CD1c-positive myeloid dendritic cell (primary cell): Measurements from ENCODE around the gene C2orf72.
"Not testable (repeated sequence)": the region's sequence is repeated elsewhere in the genome, so short reads cannot be mapped to it uniquely, and the experiment has no call there.

Source experiments
- DNase-seq: peaks from one replicate; pipeline ENCODE4 v3.0.0-alpha.2; 2016; ENCODE audit errors: extremely low spot score

Gene C2orf72

GRCh38 chr2:231037202-231037730, at the start of gene C2orf72:
Gene C2orf72 (plus strand): TSS chr2:231037523. CDS start chr2:231037566, 43 bp downstream.
- DNase-seq = no peak

GRCh38 chr2:230989731-230990130, 47.6 kb upstream of the C2orf72 start:
- no peak for DNase-seq

DNA sequence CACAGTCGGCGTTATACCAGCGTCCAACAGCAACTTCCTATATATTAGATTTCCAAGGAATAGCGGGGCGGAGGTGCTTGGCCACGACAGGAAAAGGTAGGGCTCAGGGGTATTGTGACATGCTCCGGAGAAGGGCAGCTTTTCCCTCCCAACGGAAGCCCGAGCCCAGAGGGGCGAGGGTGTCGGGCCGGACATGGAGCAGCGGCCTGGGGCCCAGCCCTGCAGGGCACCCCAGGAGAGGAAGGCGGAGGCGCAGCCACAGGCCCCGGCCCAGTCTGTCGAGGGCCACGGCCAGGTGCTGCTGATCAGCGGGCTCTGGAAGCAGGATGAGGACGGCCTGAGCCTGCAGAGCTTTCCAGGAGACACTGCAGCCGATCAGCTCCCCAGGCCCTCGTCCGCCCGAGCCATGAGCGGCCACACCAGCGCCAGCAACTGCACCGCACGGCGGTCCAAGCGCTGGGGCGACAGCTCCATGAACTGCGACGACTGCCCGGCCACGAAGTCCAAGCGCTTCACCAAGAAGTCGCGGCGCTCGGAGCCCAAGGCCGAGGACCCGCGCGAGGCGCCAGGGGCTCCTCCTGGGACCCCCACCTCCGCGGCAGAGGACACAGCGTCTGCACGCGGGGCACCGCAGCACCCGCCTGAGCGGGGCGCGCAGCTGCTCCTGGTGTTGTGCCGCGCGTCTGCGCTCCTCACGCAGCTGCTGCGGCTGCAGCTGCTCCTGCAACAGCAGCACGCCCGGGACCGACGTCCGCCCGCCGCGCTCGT, 47.0 kb upstream of the C2orf72 start:
- DNase-seq = no peak

GRCh38 chr2:230990899-230991150, 46.5 kb upstream of the C2orf72 start:
- no peak for DNase-seq

DNA sequence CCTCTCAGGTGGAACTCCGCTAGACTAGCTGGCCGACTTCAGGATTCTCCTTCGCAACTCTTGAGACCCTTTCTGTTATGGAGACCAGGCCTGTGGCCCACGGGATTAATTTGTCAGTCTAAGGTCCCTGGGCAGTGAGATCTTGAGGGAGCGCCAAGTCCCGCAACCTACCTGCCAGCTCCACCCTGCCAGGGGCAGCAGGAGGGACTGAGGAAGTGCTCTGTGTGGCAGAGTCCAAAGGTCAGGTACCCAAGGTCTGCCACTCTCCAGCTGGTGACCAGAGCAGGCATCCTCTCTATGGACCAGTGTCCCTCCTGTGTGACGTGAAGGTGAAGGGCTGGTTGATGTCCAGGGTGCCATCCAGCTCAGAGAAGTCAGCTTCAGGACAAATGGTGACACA, 45.7 kb upstream of the C2orf72 start:
- DNase-seq = no peak

DNA sequence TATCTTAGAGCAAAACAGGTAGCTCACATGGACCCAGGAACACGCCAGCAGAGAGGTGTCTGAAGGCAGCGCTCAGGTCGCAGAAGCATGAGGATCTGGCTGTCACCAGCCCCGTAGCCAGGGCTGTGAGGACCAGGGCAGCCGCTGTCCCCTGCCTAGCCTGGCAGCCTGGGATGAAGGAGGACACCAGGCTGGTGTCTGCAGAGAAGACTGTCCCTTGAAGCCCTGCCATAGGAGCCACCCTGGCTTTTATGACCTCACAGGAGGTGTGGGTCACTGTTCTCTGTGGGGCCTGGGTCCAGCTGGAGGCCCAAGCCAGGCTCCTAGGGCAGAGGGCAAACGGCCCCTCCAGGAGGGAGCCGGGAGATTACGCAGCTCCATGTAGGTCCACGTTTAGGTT, 41.5 kb upstream of the C2orf72 start, which contains the start of gene SPATA3:
TSS of gene SPATA3 (plus strand) at position 301 of the 400 bp plus-strand sequence. CDS start 113 bp downstream, outside the sequence.
- DNase-seq = no peak

- no peak for DNase-seq
Observed at GRCh38 chr2:230996661-230997060, 40.7 kb upstream of the C2orf72 start.

DNA sequence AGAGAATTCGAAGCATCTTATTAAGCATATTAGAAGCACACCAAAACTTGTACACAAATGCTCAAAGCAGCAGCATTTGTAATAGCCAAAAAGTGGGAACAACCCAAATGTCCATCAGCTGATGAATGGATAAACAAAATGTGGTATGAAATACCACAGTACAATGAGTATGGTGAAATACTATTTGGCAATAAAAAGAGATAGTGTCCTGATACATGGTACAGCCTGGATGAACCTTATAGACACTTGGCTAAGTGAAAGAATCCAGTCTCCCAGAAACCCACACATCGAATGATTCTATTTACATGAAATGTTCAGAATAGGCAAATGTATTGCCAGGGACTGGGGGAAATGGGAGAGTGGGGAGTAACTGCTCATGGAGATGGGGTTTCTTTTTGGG, 38.4 kb upstream of the C2orf72 start:
- DNase-seq = no peak

GRCh38 chr2:230999477-230999876, 37.8 kb upstream of the C2orf72 start:
- no peak for DNase-seq

DNA sequence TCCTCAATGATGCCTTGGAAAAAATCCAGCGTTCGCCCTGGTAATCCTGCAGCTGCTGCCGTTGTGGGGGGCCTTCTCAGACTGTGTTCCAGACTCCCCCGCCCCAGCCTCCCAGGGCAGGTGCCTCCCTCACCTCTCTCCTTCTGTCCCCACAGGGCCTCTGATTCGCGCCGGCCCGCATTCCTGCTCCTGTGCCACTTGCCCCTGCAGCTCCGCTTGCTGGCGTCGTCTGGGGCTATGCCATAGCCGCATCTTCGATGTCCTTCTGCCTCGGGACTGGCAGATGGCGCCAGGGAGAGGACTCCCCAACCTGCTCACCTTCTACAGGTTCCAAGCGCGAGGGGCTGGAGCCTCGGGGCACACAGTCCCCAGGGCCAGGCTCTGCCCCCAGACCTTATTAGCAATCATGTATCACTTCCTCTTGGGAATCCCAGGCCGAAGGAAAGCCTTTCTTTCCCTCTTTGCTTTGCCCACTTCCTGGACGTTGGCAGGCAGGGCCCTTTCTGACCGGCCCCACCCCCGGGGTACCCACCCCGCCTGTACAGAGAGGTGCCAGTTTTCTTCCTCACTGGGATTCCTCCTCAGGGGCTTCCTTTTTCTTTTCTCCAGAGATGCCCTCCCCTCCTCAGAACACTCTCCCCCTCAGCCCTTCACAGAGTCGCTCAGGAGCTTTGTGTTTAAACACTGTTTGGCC, 37.0 kb upstream of the C2orf72 start:
- DNase-seq = no peak

GRCh38 chr2:231001036-231001435, 36.3 kb upstream of the C2orf72 start:
- DNase-seq = no peak

- no peak for DNase-seq
Observed at GRCh38 chr2:231001921-231002320, 35.4 kb upstream of the C2orf72 start.

DNA sequence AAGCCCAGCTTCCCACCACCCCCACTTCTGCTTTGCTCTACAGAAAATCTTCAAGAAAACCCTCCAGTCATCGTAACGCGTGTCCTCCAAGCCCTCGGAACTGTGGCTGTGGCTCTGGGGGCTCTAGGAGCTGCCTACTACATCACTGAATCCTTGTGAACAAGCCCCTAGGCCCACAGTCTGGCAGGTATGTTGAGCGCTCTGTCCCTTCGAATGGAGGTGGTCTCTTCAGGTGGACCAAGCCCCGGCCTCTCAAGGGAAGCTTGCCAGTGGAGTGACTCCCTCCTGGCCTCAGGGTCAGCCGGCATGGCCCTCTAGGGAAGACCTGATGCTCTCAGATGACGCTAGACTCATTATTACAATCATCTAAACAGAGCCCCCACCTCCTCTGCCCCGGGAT, 34.7 kb upstream of the C2orf72 start:
- no peak for DNase-seq

GRCh38 chr2:231003186-231003585, 34.1 kb upstream of the C2orf72 start:
- DNase-seq = no peak

DNA sequence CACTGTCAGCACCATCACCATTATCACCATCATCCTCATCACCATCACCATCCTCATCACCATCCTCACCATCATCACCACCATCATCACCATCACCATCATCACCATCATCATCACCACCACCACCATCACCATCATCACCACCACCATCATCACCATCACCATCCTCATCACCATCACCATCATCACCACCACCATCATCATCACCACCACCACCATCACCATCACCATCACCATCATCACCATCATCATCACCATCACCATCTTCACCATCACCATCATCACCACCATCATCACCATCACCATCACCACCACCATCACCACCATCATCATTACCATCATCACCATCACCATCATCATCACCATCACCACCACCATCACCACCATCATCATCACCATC, 32.4 kb upstream of the C2orf72 start:
- not testable (repeated sequence) for DNase-seq

DNA sequence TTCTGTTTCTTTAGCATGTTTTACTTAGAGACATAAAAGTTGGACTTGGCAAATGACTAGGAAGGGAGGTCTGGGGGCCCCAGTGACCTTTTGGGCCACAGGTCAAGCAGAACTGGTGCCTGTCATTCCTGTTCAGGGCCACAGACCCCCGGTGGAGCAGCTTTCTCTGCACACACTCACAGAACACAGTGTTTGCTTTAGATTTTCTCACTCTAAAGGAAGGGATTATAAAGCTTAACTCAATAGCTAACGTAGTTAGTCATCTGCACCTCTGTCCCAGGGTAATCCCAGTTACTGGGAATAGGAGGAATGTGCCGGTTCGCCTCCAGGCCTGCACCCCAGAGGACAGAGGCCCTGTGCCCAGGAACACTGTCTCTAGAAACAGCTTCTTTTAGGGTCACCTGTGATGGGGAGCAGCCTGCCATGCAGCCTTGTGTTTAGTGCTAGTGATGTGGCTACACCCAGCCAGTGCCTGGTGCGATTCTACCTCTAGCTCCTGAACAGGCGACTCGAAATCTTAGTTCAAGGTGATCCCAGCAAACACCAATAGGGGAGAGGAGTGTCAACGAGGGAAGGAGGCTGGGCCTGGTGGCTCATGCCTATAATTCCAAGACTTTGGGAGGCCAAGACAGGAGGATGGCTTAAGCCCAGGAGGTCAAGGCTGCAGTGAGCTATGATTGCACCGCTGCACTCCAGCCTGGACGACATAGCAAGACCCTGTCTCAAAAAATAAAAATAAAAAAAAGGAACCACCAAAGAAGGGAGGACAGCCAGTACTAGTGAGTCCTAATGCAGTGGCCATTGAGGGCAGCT, 29.8 kb upstream of the C2orf72 start:
- no peak for DNase-seq

GRCh38 chr2:231008131-231008530, 29.2 kb upstream of the C2orf72 start:
- no peak for DNase-seq

- no peak for DNase-seq
Observed at GRCh38 chr2:231009236-231009919, 27.9 kb upstream of the C2orf72 start.

- no peak for DNase-seq
Observed at GRCh38 chr2:231010201-231010730, 27.1 kb upstream of the C2orf72 start.

- no peak for DNase-seq
Observed at GRCh38 chr2:231011526-231011925, 25.8 kb upstream of the C2orf72 start.

- DNase-seq = no peak
Observed at GRCh38 chr2:231012463-231012862, 24.9 kb upstream of the C2orf72 start.

DNA sequence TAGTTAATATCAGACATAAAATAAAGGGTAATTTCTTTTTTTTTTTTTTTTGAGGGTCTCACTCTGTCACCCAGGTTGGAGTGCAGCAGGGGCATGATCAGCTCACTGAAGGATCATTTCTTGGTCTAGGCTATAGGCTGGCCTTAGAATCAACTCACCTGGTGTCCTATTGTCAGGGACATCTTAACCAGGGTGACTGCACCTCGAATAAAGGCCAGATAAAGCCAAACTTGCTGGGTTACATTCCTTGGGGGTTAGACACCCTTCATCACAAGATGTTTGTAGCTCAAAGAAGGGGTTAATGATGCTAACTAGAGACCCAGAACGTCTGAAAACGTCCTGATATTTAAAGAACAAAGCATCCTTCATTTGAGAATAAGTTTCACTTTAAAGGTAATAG, 23.5 kb upstream of the C2orf72 start:
- DNase-seq = no peak
